GM21825 (cell line): ENCODE results near the gene DPP6.

Experiments
- ATAC-seq: cut with Tn5 transposase; IDR thresholded peaks from one replicate; pipeline ENCODE4 v1.9.1; 2021; ENCODE audit warnings: mild to moderate bottlenecking, moderate library complexity; ENCODE audit not compliant: unreplicated experiment

Gene DPP6

GRCh38 chr7:154509192-154509591 is 457.0 kb downstream of the DPP6 start:
- ATAC-seq = no peak

GRCh38 chr7:154512121-154512833 is 460.1 kb downstream of the DPP6 start:
- ATAC-seq = no peak

DNA sequence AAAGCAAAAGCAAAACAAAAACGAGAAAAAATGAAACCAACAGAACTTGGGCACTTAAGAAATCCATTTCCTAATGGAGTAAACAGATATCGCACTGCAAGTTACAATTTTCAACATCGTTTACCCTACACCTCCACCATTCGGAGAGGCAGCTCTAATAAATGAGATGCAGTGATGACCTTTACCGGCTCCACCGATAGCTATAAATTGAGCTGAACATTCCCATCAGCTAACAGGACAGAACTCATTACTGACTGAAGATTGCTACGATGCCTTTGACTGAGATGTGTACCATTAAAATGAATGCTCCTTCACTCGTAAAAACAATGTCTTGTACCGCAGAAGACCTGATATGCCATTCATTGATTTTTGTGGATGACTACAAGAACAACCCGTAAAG is 465.6 kb downstream of the DPP6 start:
- no peak for ATAC-seq

GRCh38 chr7:154519229-154519628 is 467.0 kb downstream of the DPP6 start:
- ATAC-seq = no peak

DNA sequence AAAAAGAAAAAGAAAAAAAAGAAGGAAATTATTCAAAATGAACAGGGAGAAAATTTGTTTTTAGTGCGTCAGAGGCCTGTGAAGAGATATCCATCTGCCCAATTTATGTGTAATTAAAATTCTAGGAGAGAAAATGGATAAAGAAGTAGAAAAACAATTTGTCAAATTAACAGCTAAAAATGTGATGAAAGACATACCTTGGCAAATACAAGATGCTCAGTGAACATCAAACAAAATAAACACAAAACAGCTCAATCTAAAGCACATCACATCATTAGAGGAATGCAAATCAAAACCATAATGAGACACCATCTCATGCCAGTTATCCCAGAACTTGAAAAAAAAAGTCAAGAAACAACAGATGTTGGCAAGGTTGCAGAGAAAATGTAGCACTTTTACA is 477.9 kb downstream of the DPP6 start:
- no peak for ATAC-seq

- ATAC-seq = no peak
These were observed 480.6 kb downstream of the DPP6 start for GRCh38 chr7:154532771-154533170.

DNA sequence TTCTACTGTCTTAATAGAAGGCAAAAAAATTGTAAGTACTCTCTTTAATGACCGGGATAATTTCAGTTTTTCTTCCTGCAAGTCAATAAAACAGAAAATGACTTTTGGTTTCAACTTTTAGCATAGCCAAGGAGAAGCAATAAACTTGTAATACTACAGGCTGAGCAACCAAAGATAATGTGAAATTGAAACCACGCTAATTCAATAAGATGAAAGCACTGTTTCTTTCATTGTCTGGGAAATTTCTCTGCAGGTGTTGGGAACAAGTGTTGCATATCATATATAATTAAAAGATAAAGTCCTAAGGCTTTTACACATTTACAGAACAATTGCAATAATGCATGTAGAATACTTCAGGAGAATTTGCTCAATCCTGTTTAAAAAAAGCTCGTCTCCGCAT is 488.4 kb downstream of the DPP6 start:
- no peak for ATAC-seq

GRCh38 chr7:154541606-154542005 is 489.4 kb downstream of the DPP6 start:
- ATAC-seq = no peak

DNA sequence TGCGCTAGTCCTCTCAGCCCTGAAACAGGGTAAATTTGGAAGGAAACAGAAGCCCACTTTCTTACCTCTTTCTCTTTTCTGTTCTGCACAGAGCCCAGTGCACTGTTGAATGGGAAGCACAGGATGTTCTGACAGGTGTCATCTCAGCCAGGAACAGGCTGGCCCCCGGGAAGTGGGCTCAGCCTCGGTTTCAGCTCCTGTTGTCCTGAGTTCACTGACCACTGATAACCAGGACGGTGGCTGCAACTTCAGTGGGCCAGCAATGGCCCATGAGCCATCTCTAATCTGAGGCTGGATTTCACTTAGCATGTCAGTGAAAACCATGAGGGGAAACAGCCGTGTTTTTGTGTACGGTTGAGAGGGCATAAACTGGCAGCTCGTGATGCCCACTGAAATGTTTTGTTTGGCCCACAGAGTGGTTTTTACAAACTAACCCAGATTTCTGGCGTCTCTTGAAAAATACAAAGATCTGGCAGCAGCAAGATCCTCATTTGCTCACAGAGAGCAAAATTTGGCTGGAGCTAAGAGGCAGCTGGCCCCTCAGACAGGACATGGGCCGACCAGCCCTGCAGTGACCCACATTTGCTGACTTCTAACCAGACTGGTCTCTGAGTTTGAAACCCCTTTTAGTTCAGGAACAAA is 494.9 kb downstream of the DPP6 start:
- ATAC-seq = no peak

GRCh38 chr7:154553711-154554265 is 501.6 kb downstream of the DPP6 start:
- no peak for ATAC-seq

GRCh38 chr7:154559454-154559853 is 507.3 kb downstream of the DPP6 start:
- ATAC-seq = no peak

GRCh38 chr7:154564676-154565075 is 512.5 kb downstream of the DPP6 start:
- no peak for ATAC-seq

DNA sequence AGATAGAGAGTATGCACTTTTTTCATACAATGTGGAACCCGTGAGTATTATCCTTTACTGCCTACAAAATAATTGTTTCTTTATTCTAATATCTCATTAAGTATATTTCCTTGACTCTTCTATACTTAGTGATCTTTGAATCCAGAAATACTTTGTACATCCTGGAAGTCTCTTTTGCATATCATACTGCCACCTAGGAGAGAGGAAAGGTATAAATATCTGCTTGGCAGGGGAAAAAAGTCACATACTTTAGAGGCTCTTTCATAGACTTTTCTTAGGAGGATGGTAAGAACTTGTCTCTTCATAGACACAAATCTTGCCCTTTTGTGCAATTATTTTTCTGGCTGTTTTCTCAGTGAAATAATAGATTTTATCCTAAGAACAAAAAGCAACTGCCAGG is 514.7 kb downstream of the DPP6 start:
- no peak for ATAC-seq

DNA sequence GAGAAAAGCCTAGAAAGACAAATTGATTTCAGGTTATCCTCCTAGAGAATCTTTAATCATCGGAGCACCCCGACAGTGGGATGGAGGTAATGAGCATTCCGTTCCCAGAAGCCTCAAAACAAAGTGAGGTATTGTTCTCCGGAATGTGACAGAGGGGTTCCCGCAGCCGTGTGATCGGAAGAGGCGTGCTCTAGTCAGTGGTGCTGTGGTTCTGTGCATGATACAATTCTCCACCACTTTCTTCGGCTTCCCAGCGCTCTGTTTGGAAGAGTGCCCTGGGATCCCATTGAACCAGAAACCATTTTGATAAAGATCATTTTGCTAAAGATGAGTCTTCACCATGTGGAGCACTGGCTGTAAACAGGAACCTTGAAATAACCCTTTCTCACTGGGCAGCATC is 516.1 kb downstream of the DPP6 start:
- ATAC-seq = no peak

- no peak for ATAC-seq
These were observed 517.7 kb downstream of the DPP6 start for GRCh38 chr7:154569916-154570315.

DNA sequence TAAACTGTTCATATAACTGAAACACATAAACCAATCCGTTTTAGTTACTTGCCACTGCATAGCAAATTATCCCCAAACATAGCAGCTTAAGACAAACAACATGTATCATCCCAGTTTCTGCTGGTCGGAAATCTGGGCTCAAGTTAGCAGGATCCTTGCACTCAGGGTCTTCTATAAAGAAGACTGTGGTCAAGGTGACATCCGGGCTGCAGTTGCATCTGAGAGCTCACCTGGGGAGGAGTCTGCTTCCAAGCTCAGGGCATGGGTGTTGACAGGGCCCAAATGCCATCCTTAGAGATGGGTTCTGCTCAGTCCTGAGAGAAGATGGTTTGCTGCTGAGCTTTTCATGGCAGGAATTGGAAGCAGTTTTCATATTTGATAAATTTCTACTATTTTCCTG is 519.6 kb downstream of the DPP6 start:
- ATAC-seq = no peak

GRCh38 chr7:154574235-154574634 is 522.0 kb downstream of the DPP6 start:
- no peak for ATAC-seq

DNA sequence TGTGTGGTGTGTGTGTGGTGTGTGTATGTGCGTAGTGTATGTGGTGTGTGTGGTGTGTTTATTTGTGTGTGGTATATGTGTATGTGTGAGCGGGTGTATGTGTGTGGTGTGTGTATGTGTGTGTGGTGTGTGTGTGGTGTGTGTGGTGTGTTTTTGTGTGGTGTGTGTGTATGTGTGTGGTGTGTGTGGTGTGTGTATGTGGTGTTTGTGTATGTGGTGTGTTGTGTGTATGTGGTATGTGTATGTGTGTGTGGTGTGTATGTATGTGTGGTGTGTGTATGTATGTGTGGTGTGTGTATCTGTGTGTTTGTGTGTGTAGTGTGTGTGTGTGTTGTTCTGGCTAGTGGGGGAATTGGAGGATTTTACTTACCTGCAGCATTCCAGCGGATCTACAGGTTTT is 523.3 kb downstream of the DPP6 start:
- ATAC-seq = no peak

DNA sequence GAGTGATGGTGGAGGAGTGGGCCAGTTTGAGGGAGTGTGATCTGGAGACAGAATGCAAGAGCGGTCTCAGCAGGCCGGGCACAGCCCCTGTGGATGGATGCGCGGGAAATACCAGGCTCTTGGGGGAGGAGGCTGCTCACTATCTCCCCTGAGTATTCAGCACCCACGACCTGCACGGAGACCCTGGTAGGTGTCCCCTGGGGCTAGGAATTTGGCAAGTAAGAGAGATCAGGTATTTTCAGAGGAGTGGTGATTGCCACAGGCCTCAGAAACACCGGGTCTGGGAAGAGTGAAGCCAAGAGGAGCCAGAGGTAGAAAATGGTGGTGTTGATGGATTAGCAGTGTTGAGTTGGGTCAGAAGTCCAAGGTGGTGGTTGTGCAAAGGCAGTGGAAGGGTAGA is 524.4 kb downstream of the DPP6 start:
- no peak for ATAC-seq

GRCh38 chr7:154577141-154577873 is 525.1 kb downstream of the DPP6 start:
- no peak for ATAC-seq

DNA sequence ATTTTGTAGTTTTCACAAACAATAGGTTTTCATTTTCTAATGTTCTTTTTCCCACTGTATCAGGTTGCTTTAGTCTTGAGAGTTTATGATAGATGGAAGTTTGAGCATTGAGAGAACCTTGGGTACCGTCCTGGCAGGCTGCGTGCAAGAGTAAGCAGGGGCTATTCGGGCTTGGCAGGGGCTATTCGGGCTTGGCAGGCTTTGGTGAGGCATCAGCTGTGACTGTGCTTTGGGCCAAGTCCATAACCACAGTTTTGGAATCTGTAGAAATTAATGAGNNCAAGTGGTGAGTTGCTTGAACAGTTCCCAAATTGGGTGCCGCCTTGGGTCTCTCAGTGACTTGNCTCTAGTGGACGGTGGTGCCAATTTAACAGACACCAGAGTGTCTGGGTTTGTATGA is 526.1 kb downstream of the DPP6 start:
- ATAC-seq = no peak

- ATAC-seq = no peak
These were observed 527.5 kb downstream of the DPP6 start for GRCh38 chr7:154579711-154580110.
